ENCODE results near the gene PAF1.

- TF ChIP-seq, protein P1, sequence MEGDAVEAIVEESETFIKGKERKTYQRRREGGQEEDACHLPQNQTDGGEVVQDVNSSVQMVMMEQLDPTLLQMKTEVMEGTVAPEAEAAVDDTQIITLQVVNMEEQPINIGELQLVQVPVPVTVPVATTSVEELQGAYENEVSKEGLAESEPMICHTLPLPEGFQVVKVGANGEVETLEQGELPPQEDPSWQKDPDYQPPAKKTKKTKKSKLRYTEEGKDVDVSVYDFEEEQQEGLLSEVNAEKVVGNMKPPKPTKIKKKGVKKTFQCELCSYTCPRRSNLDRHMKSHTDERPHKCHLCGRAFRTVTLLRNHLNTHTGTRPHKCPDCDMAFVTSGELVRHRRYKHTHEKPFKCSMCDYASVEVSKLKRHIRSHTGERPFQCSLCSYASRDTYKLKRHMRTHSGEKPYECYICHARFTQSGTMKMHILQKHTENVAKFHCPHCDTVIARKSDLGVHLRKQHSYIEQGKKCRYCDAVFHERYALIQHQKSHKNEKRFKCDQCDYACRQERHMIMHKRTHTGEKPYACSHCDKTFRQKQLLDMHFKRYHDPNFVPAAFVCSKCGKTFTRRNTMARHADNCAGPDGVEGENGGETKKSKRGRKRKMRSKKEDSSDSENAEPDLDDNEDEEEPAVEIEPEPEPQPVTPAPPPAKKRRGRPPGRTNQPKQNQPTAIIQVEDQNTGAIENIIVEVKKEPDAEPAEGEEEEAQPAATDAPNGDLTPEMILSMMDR (IDR thresholded peaks at IDR 0.05; ENCODE audit: borderline replicate concordance, extremely low read depth, low read length, poor library complexity, severe bottlenecking): no peak
- TF ChIP-seq EZH2 (IDR thresholded peaks at IDR 0.05; ENCODE audit: borderline replicate concordance, low read depth, low read length, severe bottlenecking): no peak
Measured at GRCh38 chr19:39405261-39405957, 14.5 kb upstream of the PAF1 start.

Measured in DND-41 (cell line).